Activated CD4-positive, alpha-beta T cell treated with anti-CD3 and anti-CD28 coated beads for 1 hour (primary cell): ENCODE measurements around the gene SAMD4A.

ENCODE experiments used
- DNase-seq: peaks from one replicate; pipeline ENCODE4 v3.0.0-alpha.2; 2020

The SAMD4A gene

DNA sequence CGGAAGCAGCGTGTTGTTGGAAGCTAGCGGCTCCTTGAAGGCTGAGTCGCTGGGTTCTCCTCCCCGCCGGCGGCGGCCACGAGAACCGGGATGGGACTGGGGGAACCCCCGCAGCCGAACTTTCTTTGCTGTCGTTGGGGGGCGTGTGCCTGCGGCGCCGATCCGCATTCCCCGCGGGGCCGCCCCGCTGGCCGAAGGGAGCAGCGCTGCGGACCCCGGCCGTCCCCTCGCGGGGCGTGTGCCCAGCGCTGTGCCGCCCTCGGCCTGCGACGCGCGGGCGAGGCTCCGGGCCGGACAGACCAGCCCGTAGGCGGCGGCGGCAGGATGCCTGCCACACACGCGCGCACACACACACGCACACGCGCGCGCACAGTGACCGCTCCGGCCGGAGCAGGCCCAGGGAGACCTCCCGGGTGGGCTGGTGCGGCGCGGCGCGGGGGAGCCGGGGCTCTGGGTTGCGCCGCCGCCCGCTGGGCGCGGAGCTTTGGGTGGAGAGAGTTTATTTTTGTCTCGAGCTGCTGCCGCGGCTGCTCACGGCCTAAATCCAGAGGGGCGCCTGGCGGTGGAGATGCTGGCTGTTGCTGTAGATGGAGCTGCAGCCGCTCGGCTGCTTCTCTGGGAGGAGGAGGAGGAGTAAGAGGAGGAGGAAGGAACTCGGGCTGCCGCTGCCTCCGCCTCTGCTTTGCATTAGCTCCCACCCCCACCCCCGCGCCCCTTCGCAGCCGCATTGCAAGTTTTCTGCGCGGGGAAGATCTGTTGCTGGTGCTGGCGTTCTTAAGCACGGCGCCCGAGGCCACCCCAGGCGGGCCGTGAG lies at the start of gene SAMD4A:
SAMD4A (plus strand) TSS at position 719 of the 814 bp plus-strand sequence. CDS start 789 bp downstream, outside the sequence.
- peak; percentile 37 for DNase-seq

GRCh38 chr14:54524410-54524809 lies 42.5 kb upstream of the SAMD4A start:
- DNase-seq = no peak

- no peak for DNase-seq
Observed at GRCh38 chr14:54528973-54529372, 38.0 kb upstream of the SAMD4A start.

- no peak for DNase-seq
Observed at GRCh38 chr14:54529811-54530210, 37.1 kb upstream of the SAMD4A start.

GRCh38 chr14:54532111-54533012 lies 34.6 kb upstream of the SAMD4A start:
- no peak for DNase-seq

DNA sequence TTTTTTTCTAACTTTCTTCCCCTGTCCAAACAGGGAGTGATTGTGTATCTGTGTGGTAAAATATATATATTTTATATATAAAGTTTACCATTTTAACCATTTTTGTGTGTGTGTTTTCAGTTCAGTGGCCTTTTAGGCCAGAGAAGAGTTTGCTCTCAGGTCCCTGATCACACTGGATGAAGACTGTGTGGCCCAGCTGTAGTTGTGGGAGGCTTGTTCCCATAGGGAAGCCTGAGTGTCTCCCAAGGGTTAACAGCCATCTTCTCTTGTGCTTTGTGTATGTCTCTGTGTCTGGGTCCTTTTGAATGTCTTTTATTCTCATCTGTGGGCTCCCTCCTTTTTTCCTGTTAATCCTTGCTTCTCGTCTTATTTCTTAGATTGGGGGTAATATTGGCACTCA lies 33.8 kb upstream of the SAMD4A start:
- DNase-seq = no peak

DNA sequence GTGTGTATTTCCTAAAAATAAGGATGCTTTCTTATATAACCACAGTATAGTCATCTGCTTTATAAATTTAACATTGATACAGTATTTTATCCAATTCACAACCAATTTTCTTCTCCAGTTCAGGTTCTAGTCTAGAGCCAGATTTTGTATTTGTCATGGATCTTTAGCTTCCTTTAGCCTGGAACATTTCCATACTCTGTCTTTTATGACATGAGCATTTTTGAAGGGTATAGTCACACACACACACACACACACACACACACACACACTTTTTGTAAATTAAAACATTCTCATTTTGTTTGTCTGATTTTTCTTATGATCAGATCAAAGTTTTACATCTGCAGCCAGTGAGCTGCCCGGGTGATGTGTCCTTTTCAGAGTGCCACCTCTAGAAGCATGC lies 31.8 kb upstream of the SAMD4A start:
- DNase-seq = no peak

DNA sequence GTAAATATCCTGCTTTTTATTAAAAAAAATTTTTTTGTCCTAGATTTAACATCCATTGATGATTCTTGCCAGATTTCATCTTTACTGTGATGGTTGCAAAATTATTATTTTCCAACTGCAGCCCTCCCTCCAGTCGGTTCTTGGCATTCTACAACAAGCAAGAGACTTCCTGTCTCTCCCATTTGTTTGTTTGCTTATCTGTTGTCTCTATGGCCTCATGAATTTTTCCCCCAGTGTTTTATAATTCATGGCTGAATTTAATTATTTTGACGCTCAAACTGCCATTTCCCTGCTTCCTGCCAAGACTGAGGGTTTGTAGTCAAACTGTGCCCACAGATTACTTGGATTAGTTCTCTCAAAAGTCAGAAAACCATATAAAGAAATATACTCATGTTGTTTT lies 31.3 kb upstream of the SAMD4A start:
- no peak for DNase-seq

DNA sequence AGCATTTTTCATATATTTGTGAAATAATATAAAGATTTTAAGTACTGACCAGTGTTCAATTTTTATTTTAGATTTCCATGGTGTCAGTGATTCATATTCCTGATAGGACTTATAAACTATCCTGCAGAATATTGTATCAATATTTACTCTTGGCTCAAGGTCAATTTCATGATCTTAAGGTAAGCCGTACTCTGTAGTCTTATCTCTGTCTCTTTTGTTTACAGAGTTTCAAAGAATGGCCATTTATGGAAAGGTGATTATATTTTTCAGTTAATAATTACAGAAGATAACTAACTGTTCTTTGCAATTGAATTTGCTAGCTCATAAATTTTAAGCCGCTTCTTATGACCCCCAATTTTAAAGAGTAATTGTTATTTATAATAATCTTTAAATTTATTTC lies 29.3 kb upstream of the SAMD4A start:
- no peak for DNase-seq

DNA sequence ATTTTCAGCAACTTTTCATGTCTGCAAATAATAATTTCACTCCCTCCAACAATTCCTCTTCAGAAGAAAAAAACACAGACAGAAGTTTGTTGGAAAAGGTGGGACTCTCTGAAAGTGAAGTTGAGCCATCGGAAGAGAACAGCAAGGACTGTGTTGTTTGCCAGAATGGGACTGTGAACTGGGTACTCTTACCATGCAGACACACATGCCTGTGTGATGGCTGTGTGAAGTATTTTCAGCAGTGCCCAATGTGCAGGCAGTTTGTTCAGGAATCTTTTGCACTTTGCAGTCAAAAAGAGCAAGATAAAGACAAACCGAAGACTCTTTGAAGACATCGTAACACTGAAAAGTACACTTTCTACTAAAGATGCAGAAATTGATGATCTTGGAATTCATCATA lies 28.9 kb upstream of the SAMD4A start:
- DNase-seq = no peak

DNA sequence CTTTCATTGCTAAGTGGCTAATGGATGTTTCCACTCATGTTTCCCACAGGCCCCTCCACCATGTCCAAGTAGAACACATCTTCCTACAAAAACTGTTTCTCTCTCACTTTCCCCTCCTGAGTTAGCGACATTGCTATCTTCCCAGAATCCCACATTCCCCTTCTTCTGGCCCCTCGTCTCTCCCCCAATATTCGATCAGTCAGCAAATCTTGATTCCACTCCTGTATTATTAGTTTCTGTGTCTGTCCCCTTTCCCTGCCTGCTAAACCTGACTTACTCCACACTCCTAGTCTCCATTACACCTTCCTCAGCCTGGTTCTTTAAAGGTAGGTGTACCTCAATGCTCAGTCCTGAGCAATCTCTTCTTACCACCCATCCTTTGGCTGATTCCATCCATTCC lies 19.3 kb upstream of the SAMD4A start:
- no peak for DNase-seq

DNA sequence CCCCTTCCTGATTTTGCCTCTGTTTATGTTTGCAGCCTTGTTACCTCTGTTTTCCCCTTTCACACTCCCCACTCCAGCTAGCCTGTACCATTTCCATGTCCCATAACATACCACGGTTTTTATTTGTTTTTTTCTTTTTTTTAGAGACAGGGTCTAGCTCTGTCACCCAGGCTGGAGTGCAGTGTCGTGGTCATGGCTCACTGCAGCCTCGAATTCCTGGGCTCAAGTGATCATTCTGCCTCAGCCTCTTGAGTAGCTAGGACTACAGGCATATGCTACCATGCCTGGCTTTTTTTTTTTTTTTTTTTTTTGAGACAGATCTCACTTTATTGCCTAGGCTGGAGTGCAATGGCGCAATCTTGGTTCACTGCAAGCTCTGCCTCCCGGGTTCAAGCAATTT lies 18.4 kb upstream of the SAMD4A start:
- no peak for DNase-seq

- DNase-seq = no peak
Observed at GRCh38 chr14:54549862-54550261, 17.1 kb upstream of the SAMD4A start.

DNA sequence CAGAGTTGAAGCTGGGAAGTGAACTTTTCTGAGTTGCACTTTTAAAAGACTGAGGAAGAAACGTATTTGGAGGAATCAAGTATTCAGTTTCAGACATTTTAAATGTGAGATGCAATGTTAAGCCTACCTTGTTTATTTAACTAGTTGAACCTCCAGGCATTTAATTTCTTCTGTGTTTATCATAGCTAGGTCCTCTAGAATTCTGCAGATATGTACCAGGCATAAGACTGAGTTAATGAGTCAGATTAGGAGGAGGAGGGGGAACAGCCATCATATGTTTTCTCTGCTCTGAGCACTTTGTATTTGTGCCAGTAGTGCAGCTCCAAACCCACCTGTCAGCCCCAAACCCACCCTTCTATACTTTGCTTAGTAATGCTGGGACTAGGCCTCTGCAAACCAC lies 16.4 kb upstream of the SAMD4A start:
- DNase-seq = no peak

DNA sequence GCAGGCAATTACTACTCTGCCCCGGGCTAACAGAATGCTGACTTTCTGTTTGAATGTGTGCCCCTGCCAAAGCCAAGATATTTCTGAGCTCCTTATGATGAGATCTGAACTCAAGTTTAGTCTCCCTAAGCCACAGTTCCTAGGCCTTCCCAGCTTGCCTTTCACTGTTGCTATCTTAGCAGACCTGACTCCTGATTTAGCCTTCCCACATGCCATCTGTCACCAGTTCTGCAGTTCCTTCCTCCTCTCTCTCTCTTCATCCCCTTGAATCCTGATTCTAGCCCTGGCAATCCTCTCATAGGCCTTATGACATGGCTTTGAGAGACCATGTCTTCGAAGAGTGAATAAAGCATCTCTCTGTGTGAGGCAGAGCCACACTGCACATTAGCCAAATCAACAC lies 12.5 kb upstream of the SAMD4A start:
- no peak for DNase-seq

- DNase-seq = no peak
Observed at GRCh38 chr14:54555651-54556050, 11.3 kb upstream of the SAMD4A start.

DNA sequence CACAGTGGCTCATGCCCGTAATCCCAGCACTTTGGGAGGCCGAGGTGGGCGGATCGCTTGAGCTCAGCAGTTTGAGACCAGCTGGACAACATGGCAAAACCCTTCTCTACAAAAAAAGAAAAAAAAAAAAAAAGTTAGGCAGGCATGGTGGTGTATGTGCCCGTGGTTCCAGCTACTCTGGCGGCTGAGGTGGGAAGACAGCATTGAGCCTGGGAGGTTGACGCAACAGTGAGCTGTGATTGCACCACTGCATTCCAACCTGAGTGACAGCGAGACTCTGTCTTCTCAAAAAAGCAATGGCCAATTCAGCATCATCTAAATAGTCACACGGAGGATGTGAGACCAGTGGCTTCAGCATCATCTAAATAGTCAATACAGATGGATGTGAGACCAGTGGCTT lies 10.4 kb upstream of the SAMD4A start:
- no peak for DNase-seq

GRCh38 chr14:54562334-54562733 lies 4.6 kb upstream of the SAMD4A start:
- no peak for DNase-seq

- DNase-seq = no peak
Observed at GRCh38 chr14:54564071-54564867, 2.7 kb upstream of the SAMD4A start.

- peak; percentile 44 for DNase-seq
Observed at GRCh38 chr14:54564868-54565784, 1.8 kb upstream of the SAMD4A start.

DNA sequence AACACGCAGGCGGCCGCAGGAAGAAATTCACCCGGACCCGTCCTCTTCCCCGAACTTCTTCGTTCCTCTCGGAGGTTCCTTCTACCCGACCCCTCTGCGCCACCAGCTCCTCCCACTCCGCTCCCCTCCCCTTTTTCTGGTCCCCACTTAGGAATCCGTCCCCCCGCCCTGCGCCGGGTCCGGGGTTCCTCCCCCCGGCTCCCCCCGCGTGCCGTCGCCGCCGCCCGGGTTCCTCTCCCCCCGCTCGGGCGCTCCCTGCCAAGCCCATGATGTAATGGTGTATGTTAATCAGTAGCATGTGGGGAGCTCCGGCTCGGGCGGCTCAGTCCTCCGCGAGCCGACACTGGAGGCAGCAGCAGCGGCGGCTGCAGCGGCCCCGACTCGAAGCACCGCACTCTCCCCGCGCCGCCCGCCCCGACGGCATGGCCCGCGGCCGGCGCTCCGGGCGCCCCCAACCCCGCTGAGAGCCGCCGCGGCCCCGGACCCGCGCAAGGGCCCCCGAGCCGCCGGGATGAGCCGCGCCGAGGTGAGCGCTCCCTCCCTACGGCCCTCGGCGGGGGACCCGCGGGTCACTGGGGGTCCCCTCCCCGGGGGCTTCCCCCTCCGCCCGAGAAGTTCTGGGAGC lies 1.0 kb upstream of the SAMD4A start:
- DNase-seq = peak; percentile 82

DNA sequence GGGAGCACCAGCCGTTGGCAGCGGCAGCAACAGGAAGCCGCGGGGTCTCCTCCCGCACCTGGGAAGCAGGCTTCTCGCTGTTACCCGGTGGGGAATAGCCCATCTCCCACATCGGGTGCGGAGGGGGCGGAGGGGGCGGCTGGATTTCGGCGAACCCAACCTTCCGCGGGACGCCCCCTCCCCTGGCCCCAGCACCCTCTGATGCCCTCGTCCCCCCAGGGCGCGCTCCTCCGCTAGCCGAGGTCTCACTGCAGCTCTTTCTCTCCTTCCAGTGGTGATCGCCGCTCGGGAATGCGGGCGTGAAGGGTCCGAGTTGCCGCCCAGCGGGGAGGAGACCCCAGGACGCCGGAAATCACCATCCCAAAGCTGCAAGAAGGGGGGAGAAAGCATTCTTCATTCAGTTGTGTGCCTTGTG lies 303 bp downstream of the SAMD4A start:
- DNase-seq = no peak
